Endothelial cell of umbilical vein (primary cell): Measurements from ENCODE around the gene ASGR1. TPM values are rescaled to one million over a fixed set of nuclear protein-coding genes. Genes with fewer than 3 reads are reported as not detected.

Experiments used
- BruUV-seq: library from RNA; stranded (reverse); fragments of 400-500 nt; replicated peaks from 2 replicates; lab custom pipeline; 2021; lab: Mats Ljungman, UMichigan
- CTCF ChIA-PET: fragments of 300-600, 350-600 bp; sonication (Branson Sonifier 250); formaldehyde crosslinking; loops from one replicate; lab custom pipeline; 2021; ENCODE audit warnings: antibody characterized with exemption, inconsistent platforms; lab: Charles Lee
- POLR2A ChIA-PET: fragments of 300-600, 350-600 bp; sonication (Branson Sonifier 250); formaldehyde crosslinking; loops from one replicate; lab custom pipeline; 2021; ENCODE audit warnings: antibody characterized with exemption, inconsistent platforms; lab: Charles Lee
- DNase-seq: peaks from one replicate; pipeline ENCODE4 v3.0.0-alpha.2; 2011; ENCODE audit warnings: low read depth, low spot score
- FAIRE-seq: peaks from 2 replicates; lab custom pipeline; 2011; peaks lifted over from hg19 to GRCh38; lab: Jason Lieb, UNC
- H2AFZ ChIP-seq: 2 replicates; pipeline ENCODE4 v1.6.0; 2012; ENCODE audit warnings: low read depth, low read length, control low read depth, inconsistent platforms
- H3K27ac ChIP-seq: 2 replicates; pipeline ENCODE4 v1.5.1; 2011; ENCODE audit warnings: low read depth, mild to moderate bottlenecking, control low read depth, low read length, moderate library complexity; ENCODE audit not compliant: insufficient read depth
- H3K27me3 ChIP-seq, 2 experiments: 2 replicates each; pipeline versions ENCODE4 v1.6.0 to v1.6.1; 2011; ENCODE audit warnings: low read length in 2 of 2, mixed read lengths in 1 of 2; ENCODE audit not compliant: control insufficient read depth in 2 of 2, insufficient read depth in 2 of 2
- H3K36me3 ChIP-seq, 2 experiments: 2 replicates in 1 of 2; 3 replicates in 1 of 2; pipeline ENCODE4 v1.5.1; 2011; ENCODE audit warnings: low read length in 2 of 2, mild to moderate bottlenecking in 1 of 2, moderate library complexity in 1 of 2; ENCODE audit not compliant: control insufficient read depth in 2 of 2, insufficient read depth in 2 of 2; ENCODE audit errors: extremely low read depth in 1 of 2
- H3K4me1 ChIP-seq: 3 replicates; pipeline ENCODE4 v1.5.1; 2011; ENCODE audit warnings: mild to moderate bottlenecking, low read length; ENCODE audit not compliant: control insufficient read depth, insufficient read depth; ENCODE audit errors: extremely low read depth
- H3K4me2 ChIP-seq: 2 replicates; pipeline ENCODE4 v1.6.1; 2011; ENCODE audit warnings: low read length, control low read depth, mixed read lengths; ENCODE audit not compliant: insufficient read depth
- H3K4me3 ChIP-seq, 3 experiments: fragments of 200-600 bp in 1 of 3; sonication (generic), shearing (Covaris generic) in 1 of 3; replicated peaks in 1 of 3; 2 replicates each; pipeline ENCODE4 v1.5.1; 2011 to 2016; ENCODE audit warnings: control low read depth in 3 of 3, low read length in 3 of 3, mild to moderate bottlenecking in 2 of 3, inconsistent platforms in 1 of 3, low read depth in 1 of 3, moderate library complexity in 1 of 3; ENCODE audit not compliant: insufficient read depth in 1 of 3
- H3K79me2 ChIP-seq: 2 replicates; pipeline ENCODE4 v1.6.0; 2012; ENCODE audit warnings: low read length, inconsistent platforms; ENCODE audit not compliant: control insufficient read depth, insufficient read depth
- H3K9ac ChIP-seq: replicated peaks from 2 replicates; pipeline ENCODE3; 2011; ENCODE audit warnings: low read length, control low read depth; ENCODE audit not compliant: insufficient read depth; ENCODE audit errors: extremely low read depth
- H3K9me1 ChIP-seq: replicated peaks from 3 replicates; pipeline ENCODE4 v1.6.0; 2011; ENCODE audit warnings: mild to moderate bottlenecking, low read length; ENCODE audit not compliant: control insufficient read depth, insufficient read depth; ENCODE audit errors: extremely low read depth
- H3K9me3 ChIP-seq: replicated peaks from 2 replicates; pipeline ENCODE4 v1.5.1; 2012; ENCODE audit warnings: low read length, inconsistent platforms; ENCODE audit not compliant: control insufficient read depth, insufficient read depth
- H4K20me1 ChIP-seq: replicated peaks from 2 replicates; pipeline ENCODE3; 2011; ENCODE audit warnings: mild to moderate bottlenecking, low read length; ENCODE audit not compliant: control insufficient read depth, insufficient read depth; ENCODE audit errors: extremely low read depth
- EZH2 ChIP-seq: IDR thresholded peaks from 2 replicates; pipeline ENCODE4 v1.6.1; 2012; ENCODE audit warnings: borderline replicate concordance, low read depth, mild to moderate bottlenecking, moderate library complexity, low read length, inconsistent platforms; ENCODE audit not compliant: severe bottlenecking
- FOS ChIP-seq: IDR thresholded peaks from 2 replicates; pipeline ENCODE4 v1.6.1; 2011; ENCODE audit warnings: mild to moderate bottlenecking, low read length, moderate library complexity, borderline replicate concordance; ENCODE audit not compliant: insufficient read depth
- GATA2 ChIP-seq: IDR thresholded peaks from 2 replicates; pipeline ENCODE4 v1.7.0; 2011; ENCODE audit warnings: low read depth, mild to moderate bottlenecking, moderate library complexity, mixed read lengths, low read length; ENCODE audit not compliant: insufficient read length, insufficient read depth
- JUN ChIP-seq: IDR thresholded peaks from 2 replicates; pipeline ENCODE4 v1.6.1; 2011; ENCODE audit warnings: borderline replicate concordance, low read depth; ENCODE audit not compliant: insufficient read length, insufficient read depth
- POLR2A ChIP-seq: IDR thresholded peaks from 2 replicates; pipeline ENCODE4 v1.6.1; 2012; ENCODE audit warnings: low read depth, mild to moderate bottlenecking, control low read depth, low read length
- POLR2AphosphoS5 ChIP-seq: IDR thresholded peaks from 2 replicates; pipeline ENCODE4 v1.6.1; 2012; ENCODE audit warnings: low read depth, mild to moderate bottlenecking, control low read depth, low read length, moderate library complexity; ENCODE audit not compliant: insufficient read depth
- dilution Hi-C: fragments of 300-500 bp; cut with MboI; formaldehyde crosslinking; loops from one replicate; pipeline ENCODE4 v1.15.0; 2019; ENCODE audit warnings: low sequenced_read_pairs; ENCODE audit not compliant: extremely low pct_ligation_motif_present
- intact Hi-C: fragments of 100-400 bp; cut with micrococcal nuclease; formaldehyde crosslinking; loops from one replicate; pipeline ENCODE4 v1.10.0; 2022
- polyA plus RNA-seq, 4 experiments: library from polyadenylated mRNA; depleted of rRNA in 3 of 4; stranded (reverse) in 3 of 4; unstranded in 1 of 4; fragments of >200 nt; gene quantifications; 2 replicates each; pipeline versions ENCODE4 v1.2.1 to v1.2.3, GENCODE V29; 2011 to 2012; ENCODE audit warnings: missing spikeins in 1 of 4
- total RNA-seq: library from RNA; stranded (reverse); gene quantifications from 2 replicates; pipeline ENCODE4 v1.2.3, GENCODE V29; 2021
- TF ChIP-seq, protein P1 (sequence below): IDR thresholded peaks from 2 replicates; pipeline ENCODE4 v1.6.1; 2011; ENCODE audit not compliant: insufficient read depth, insufficient read length
- TF ChIP-seq, protein P2 (sequence below), 2 donors: IDR thresholded peaks; 1 replicate in 1 of 2; 2 replicates in 1 of 2; pipeline ENCODE4 v1.5.1; 2011; ENCODE audit warnings: low read length in 2 of 2, mild to moderate bottlenecking in 2 of 2, moderate library complexity in 2 of 2, control low read depth in 1 of 2, inconsistent platforms in 1 of 2, low read depth in 1 of 2; ENCODE audit not compliant: insufficient read depth in 1 of 2; ENCODE audit errors: extremely low read depth in 1 of 2

Gene ASGR1
- total and polyA plus RNA-seq, 2 donors (not counting 3 experiments of a cell fraction or from before 2014, with no cell fraction given), result 10.2 to 12.5 TPM

DNA sequence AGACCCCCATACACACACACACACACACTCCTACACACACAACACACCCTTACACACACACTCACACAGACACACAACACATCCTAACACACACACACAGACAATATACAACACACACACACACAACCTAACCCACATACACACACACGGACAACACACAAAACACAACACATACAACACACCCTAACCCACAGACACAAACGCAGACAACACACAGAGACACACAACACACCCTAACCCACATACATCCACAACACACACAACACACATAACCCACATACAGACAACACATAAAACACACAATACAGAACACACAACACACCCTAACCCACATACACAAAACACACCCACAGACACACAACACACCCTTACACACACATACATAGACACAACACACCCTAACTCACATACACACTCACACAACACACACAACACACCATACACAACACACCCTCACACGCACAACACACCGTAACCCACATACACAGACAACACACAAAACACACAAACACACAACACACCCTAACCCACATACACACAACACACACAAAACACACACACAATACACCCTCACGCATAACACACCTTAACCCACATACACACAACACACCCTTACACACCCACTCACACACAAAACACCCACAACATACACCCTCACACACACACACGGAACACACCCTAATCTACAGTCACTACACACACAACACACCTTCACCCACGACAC, 4.4 kb downstream of the ASGR1 start:
- ChIA-PET POLR2A (interaction anchor here (1.0 kb wide), 1 partner anchor 42 kb away, joined by 4 read pairs; no protein-coding TSS in a partner anchor), CTCF (interaction anchor here (0.9 to 1.9 kb wide), 8 partner anchors 10 to 129 kb away, joined by 3 to 27 read pairs (median 6); no protein-coding TSS in a partner anchor)
- Histone ChIP-seq H3K36me3 (no peaks in the 10 kb centered on the region), H3K9me3 (no peaks in the 10 kb centered on the region), H3K79me2 (no peaks in the 10 kb centered on the region), H4K20me1 (no peaks in the 10 kb centered on the region), H3K4me1 (peaks cover 17% of the 10 kb centered on the region), H3K27me3 (no peaks in the 10 kb centered on the region), H3K9me1 (no peaks in the 10 kb centered on the region), H3K4me3 (no peak overlapping the region), H2AFZ (peak overlapping the region; percentile 67), H3K9ac (no peak overlapping the region), H3K4me2 (peak overlapping the region; percentile 3), H3K27ac (no peak overlapping the region)
- no peak for FAIRE-seq
- dilution Hi-C loops (no loop called here), intact Hi-C loops (no loop called here)
- TSS peak; percentile 23 for BruUV-seq
- no peak for DNase-seq
- no peak for TF ChIP-seq JUN
- no peak for TF ChIP-seq POLR2AphosphoS5
- TF ChIP-seq EZH2, result no peak
- no peak for TF ChIP-seq GATA2
- TF ChIP-seq POLR2A, result no peak
- no peak for TF ChIP-seq FOS
- TF ChIP-seq, protein P1, sequence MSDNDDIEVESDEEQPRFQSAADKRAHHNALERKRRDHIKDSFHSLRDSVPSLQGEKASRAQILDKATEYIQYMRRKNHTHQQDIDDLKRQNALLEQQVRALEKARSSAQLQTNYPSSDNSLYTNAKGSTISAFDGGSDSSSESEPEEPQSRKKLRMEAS, result no peak
- TF ChIP-seq, protein P2, sequence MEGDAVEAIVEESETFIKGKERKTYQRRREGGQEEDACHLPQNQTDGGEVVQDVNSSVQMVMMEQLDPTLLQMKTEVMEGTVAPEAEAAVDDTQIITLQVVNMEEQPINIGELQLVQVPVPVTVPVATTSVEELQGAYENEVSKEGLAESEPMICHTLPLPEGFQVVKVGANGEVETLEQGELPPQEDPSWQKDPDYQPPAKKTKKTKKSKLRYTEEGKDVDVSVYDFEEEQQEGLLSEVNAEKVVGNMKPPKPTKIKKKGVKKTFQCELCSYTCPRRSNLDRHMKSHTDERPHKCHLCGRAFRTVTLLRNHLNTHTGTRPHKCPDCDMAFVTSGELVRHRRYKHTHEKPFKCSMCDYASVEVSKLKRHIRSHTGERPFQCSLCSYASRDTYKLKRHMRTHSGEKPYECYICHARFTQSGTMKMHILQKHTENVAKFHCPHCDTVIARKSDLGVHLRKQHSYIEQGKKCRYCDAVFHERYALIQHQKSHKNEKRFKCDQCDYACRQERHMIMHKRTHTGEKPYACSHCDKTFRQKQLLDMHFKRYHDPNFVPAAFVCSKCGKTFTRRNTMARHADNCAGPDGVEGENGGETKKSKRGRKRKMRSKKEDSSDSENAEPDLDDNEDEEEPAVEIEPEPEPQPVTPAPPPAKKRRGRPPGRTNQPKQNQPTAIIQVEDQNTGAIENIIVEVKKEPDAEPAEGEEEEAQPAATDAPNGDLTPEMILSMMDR (IDR thresholded peaks at IDR 0.05; ENCODE audit: extremely low read depth in 1 of 2, insufficient read depth in 1 of 2, low read depth in 1 of 2, low read length in 2 of 2), result no peak
